ENCODE results near the gene PIP4K2C. TPM values are rescaled to one million over a fixed set of nuclear protein-coding genes. Genes with fewer than 3 reads are reported as not detected.
"Not testable (repeated sequence)": the region's sequence is repeated elsewhere in the genome, so short reads cannot be mapped to it uniquely, and the experiment has no call there.

The PIP4K2C gene
- total and polyA plus RNA-seq, 2 of the 4 experiments (the other 2 are of a cell fraction) = 12.5 to 23.1 TPM

DNA sequence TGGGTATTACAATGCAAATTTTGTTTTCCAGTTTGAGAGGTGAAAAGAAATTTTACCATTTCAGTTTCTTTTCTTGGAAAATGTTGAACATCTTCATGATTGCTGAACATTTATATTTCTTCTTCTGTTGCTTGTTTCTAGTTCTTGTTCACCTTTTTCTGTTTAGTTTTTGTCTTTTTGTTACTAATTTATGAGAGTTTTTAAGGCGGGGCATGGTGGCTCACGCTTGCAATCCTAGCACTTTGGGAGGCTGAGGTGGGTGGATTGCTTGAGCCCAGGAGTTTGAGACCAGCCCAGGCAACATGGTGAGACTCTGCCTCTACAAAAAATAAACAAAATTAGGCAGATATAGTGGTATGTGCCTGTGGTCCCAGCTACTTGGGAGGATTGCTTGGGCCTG is 30.5 kb upstream of the PIP4K2C start:
- intact Hi-C loops (cut with micrococcal nuclease) = loop anchor here (10.0 kb wide), 1 partner anchor 1304 kb away; no protein-coding TSS in a partner anchor
- no peak for DNase-seq
- no peak overlapping the region for H3K27ac ChIP-seq (ENCODE audit: insufficient read depth, low read length)
- H2BK15ac ChIP-seq (ENCODE audit: low read depth, low read length) = no peak overlapping the region
- CTCF ChIA-PET = interaction anchor here (1.3 kb wide), 1 partner anchor 73 kb away, joined by 3 read pairs; the partner anchor contains the start of gene B4GALNT1
- no peak overlapping the region for H3K4me2 ChIP-seq (ENCODE audit: low read depth, low read length)
- POLR2A ChIA-PET (ENCODE audit: unreplicated experiment) = no interaction called here
- H4K5ac ChIP-seq (ENCODE audit: low read depth, low read length) = no peak overlapping the region
- H2AK9ac ChIP-seq (replicated peaks; ENCODE audit: low read depth, low read length, poor library complexity) = no peak overlapping the region
- H3K27me3 ChIP-seq (ENCODE audit: control insufficient read depth, insufficient read depth, low read length) = peaks cover 11% of the 10 kb centered on the region
- H3K79me1 ChIP-seq (ENCODE audit: low read depth in 1 of 2, low read length in 2 of 2) = no peaks in the 10 kb centered on the region
- H3K36me3 ChIP-seq (ENCODE audit: control insufficient read depth, insufficient read depth, low read length) = no peaks in the 10 kb centered on the region
- H3K4me3 ChIP-seq (ENCODE audit: insufficient read depth, low read depth, low read length) = no peak overlapping the region
- no peak overlapping the region for H3K4ac ChIP-seq (ENCODE audit: low read depth, low read length)
- in situ Hi-C loops (cut with MboI; ENCODE audit: low sequenced_read_pairs) = no loop called here
- H2AK5ac ChIP-seq (ENCODE audit: low read depth, low read length) = no peak overlapping the region
- H3K9ac ChIP-seq (ENCODE audit: low read depth, low read length) = no peak overlapping the region
- H3K9me3 ChIP-seq (ENCODE audit: control insufficient read depth, insufficient read depth, low read length) = no peaks in the 10 kb centered on the region
- no peak overlapping the region for H2BK20ac ChIP-seq (ENCODE audit: low read depth, low read length)
- H3K23ac ChIP-seq (ENCODE audit: low read depth, low read length) = no peak overlapping the region
- H4K20me1 ChIP-seq (ENCODE audit: insufficient read depth, low read length) = no peaks in the 10 kb centered on the region
- H3K56ac ChIP-seq (ENCODE audit: extremely low read depth, insufficient read depth, low read length) = no peak overlapping the region
- no peak overlapping the region for H3K18ac ChIP-seq (ENCODE audit: low read depth, low read length)
- no peak for ATAC-seq (ENCODE audit: low read depth)
- no peaks in the 10 kb centered on the region for H3K4me1 ChIP-seq (ENCODE audit: control insufficient read depth, insufficient read depth, low read length)
- no CpG with 5 or more reads among the region's 2 CpGs for WGBS, 2 experiments (ENCODE audit: extremely low coverage in 2 of 2, insufficient read length in 1 of 2)
- H2AFZ ChIP-seq (replicated peaks; ENCODE audit: low read length, poor library complexity) = no peak overlapping the region
- H2BK5ac ChIP-seq (ENCODE audit: low read depth, low read length, poor library complexity, severe bottlenecking) = no peak overlapping the region
- H3K9me1 ChIP-seq (ENCODE audit: insufficient read depth, low read length) = no peaks in the 10 kb centered on the region
- no peak overlapping the region for H3K14ac ChIP-seq (replicated peaks; ENCODE audit: low read depth, low read length)
- TF ChIP-seq MAFK (IDR thresholded peaks at IDR 0.05; ENCODE audit: low read depth, low read length) = no peak
- TF ChIP-seq, protein P1, sequence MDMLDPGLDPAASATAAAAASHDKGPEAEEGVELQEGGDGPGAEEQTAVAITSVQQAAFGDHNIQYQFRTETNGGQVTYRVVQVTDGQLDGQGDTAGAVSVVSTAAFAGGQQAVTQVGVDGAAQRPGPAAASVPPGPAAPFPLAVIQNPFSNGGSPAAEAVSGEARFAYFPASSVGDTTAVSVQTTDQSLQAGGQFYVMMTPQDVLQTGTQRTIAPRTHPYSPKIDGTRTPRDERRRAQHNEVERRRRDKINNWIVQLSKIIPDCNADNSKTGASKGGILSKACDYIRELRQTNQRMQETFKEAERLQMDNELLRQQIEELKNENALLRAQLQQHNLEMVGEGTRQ (IDR thresholded peaks at IDR 0.05; ENCODE audit: low read depth, low read length) = no peak
- no peak for TF ChIP-seq FOS (IDR thresholded peaks at IDR 0.05; ENCODE audit: low read depth, low read length)
- no peak for TF ChIP-seq MAZ (IDR thresholded peaks at IDR 0.05; ENCODE audit: borderline replicate concordance, low read depth, low read length)
- TF ChIP-seq RCOR1 (IDR thresholded peaks at IDR 0.05; ENCODE audit: insufficient replicate concordance, low read length) = no peak
- no peak for TF ChIP-seq SMC3 (IDR thresholded peaks at IDR 0.05; ENCODE audit: low read depth, low read length)
- TF ChIP-seq CEBPB (IDR thresholded peaks at IDR 0.05; ENCODE audit: low read depth, low read length) = no peak
- TF ChIP-seq RFX5 (IDR thresholded peaks at IDR 0.05; ENCODE audit: low read depth, low read length) = no peak
- H4K91ac ChIP-seq (ENCODE audit: insufficient read depth, low read depth, low read length) = no peak overlapping the region
- H2BK120ac ChIP-seq (ENCODE audit: low read depth, low read length) = no peak overlapping the region
- no peak overlapping the region for H4K8ac ChIP-seq (ENCODE audit: low read depth in 2 of 2, low read length in 2 of 2)
- no TSS peak for BruUV-seq (replicated peaks)
- dilution Hi-C loops (cut with HindIII; ENCODE audit: low sequenced_read_pairs, unreplicated experiment) = loop anchor here (25.0 kb wide), 1 partner anchor 102 kb away; no protein-coding TSS in a partner anchor

DNA sequence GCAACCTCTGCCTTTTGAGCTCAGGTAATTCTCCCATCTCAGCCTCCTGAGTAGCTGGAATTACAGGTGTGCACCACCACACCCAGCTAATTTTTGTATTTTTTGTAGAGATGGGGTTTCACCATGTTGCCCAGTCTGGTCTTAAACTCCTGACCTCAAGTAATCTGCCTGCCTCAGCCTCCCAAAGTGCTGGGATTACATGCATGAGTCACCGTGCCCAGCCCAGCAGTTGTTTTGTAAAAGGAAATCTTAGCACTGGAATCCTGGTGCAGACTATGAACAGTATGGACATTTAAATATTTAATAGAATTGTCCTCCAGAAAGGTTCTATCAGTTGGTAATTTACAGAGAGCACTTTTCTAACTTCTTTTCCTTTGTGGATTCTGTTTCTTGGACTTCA is 29.9 kb upstream of the PIP4K2C start:
- H2BK20ac ChIP-seq (ENCODE audit: low read depth, low read length); H2BK5ac ChIP-seq (ENCODE audit: low read depth, low read length, poor library complexity, severe bottlenecking); H3K4me3 ChIP-seq (ENCODE audit: insufficient read depth, low read depth, low read length); H3K9ac ChIP-seq (ENCODE audit: low read depth, low read length); H3K23ac ChIP-seq (ENCODE audit: low read depth, low read length); H4K8ac ChIP-seq (ENCODE audit: low read depth in 2 of 2, low read length in 2 of 2); H4K20me1 ChIP-seq (ENCODE audit: insufficient read depth, low read length); POLR2A ChIA-PET (ENCODE audit: unreplicated experiment); H3K36me3 ChIP-seq (ENCODE audit: control insufficient read depth, insufficient read depth, low read length); H3K9me3 ChIP-seq (ENCODE audit: control insufficient read depth, insufficient read depth, low read length); H3K4me1 ChIP-seq (ENCODE audit: control insufficient read depth, insufficient read depth, low read length); BruUV-seq (replicated peaks); H3K79me1 ChIP-seq (ENCODE audit: low read depth in 1 of 2, low read length in 2 of 2); H3K4me2 ChIP-seq (ENCODE audit: low read depth, low read length); H3K18ac ChIP-seq (ENCODE audit: low read depth, low read length); H4K91ac ChIP-seq (ENCODE audit: insufficient read depth, low read depth, low read length); H3K27ac ChIP-seq (ENCODE audit: insufficient read depth, low read length); in situ Hi-C loops (cut with MboI; ENCODE audit: low sequenced_read_pairs); H2AK5ac ChIP-seq (ENCODE audit: low read depth, low read length); H2BK15ac ChIP-seq (ENCODE audit: low read depth, low read length); H3K56ac ChIP-seq (ENCODE audit: extremely low read depth, insufficient read depth, low read length); H3K14ac ChIP-seq (replicated peaks; ENCODE audit: low read depth, low read length); H2BK120ac ChIP-seq (ENCODE audit: low read depth, low read length); H2AFZ ChIP-seq (replicated peaks; ENCODE audit: low read length, poor library complexity); H4K5ac ChIP-seq (ENCODE audit: low read depth, low read length); H2AK9ac ChIP-seq (replicated peaks; ENCODE audit: low read depth, low read length, poor library complexity); H3K4ac ChIP-seq (ENCODE audit: low read depth, low read length); H3K9me1 ChIP-seq (ENCODE audit: insufficient read depth, low read length): not testable (repeated sequence)
- CTCF ChIA-PET = interaction anchor here (1.1 to 1.5 kb wide), 3 partner anchors 14 to 72 kb away, joined by 3 read pairs; partner anchors contain the start of genes B4GALNT1 and DCTN2
- no CpG with 5 or more reads among the region's 1 CpG for WGBS, 2 experiments (ENCODE audit: extremely low coverage in 2 of 2, insufficient read length in 1 of 2)
- DNase-seq (peak; percentile 20), ATAC-seq (ENCODE audit: low read depth) (peak; percentile 74; the same call in 1 of the 2 replicates)
- intact Hi-C loops (cut with micrococcal nuclease) = loop anchor here (10.0 kb wide), 1 partner anchor 1304 kb away; no protein-coding TSS in a partner anchor
- dilution Hi-C loops (cut with HindIII; ENCODE audit: low sequenced_read_pairs, unreplicated experiment) = loop anchor here (25.0 kb wide), 1 partner anchor 101 kb away; no protein-coding TSS in a partner anchor
- H3K27me3 ChIP-seq (ENCODE audit: control insufficient read depth, insufficient read depth, low read length) = peaks cover 11% of the 10 kb centered on the region

All from IMR-90 (cell line).